HTR-8/SVneo (cell line): ENCODE measurements around the gene TSC22D2.
"Not testable (repeated sequence)": the region's sequence is repeated elsewhere in the genome, so short reads cannot be mapped to it uniquely, and the experiment has no call there.

Source experiments
- DNase-seq: peaks from one replicate; pipeline ENCODE4 v3.0.0; 2011; ENCODE audit warnings: low spot score, mixed read lengths; ENCODE audit not compliant: insufficient read length
- FAIRE-seq: peaks from 2 replicates; lab custom pipeline; 2011; peaks lifted over from hg19 to GRCh38; lab: Jason Lieb, UNC

TSC22D2 gene

DNA sequence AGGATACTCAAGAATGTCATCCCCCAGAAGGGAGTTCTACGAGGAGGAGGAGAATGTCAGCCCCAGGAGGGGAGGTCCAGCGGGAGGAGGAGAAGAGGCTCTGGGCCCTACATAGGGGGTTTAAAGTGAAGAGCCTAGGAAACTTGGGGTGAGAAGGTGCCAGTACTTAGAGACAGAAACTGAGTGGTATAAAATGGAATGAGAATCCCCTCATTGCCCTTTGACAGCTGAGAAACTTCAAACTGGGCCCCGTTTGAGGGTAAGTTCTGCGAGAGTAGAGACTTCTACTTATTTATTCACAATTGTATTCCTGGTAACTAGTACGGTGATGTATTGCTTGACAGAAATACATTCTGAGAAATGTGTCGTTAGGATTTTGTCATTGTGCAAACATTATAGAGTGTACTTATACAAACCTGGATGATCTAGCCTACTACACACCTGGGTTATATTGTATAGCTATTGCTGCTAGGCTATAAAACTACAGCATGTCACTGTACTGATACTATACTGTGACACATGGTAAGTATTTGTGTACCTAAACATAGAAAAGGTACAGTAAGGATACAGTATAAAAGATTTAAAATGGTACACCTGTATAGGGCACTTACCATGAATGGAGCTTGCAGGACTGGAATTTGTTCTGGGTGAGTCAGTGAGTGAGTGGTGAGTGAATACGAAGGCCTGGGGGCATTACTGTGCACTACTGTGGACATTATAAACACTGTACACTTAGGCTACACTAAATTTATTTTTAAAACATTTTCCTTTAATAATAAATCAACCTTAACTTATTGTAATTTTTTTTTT, 62.0 kb downstream of the TSC22D2 start:
- FAIRE-seq: peak; percentile 16
- no peak for DNase-seq

DNA sequence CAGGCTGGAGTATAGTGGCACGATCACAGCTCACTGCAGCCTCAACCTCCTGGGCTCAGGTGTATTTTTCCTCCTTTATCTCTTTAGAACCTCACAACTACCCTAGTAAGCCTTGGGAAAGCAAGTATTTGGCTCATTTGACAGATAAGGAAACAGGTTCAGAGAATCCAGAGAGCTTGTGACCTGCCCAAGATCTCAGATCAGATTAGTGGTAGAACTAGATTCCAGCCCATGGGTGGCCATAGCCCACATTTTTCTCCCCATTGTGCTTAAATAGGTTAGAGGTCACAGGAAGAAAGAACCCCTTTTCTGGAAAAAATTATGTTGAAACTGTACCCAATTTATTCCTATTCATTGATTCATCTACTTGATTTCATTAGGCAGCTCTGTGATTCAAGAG, 64.3 kb downstream of the TSC22D2 start:
- FAIRE-seq: no peak
- no peak for DNase-seq

DNA sequence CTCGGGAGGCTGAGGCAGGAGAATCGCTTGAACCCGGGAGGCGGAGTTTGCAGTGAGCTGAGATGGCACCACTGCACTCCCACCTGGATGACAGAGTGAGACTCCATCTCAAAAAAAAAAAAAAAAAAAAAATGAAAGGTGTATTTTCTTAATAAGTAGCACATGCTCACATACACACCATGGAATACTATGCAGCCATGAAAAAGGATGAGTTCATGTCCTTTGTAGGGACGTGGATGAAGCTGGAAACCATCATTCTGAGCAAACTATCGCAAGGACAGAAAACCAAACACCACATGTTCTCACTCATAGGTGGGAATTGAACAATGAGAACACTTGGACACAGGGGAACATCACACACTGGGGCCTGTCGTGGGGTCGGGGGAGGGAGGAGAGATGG, 65.1 kb downstream of the TSC22D2 start:
- FAIRE-seq, DNase-seq: not testable (repeated sequence)

DNA sequence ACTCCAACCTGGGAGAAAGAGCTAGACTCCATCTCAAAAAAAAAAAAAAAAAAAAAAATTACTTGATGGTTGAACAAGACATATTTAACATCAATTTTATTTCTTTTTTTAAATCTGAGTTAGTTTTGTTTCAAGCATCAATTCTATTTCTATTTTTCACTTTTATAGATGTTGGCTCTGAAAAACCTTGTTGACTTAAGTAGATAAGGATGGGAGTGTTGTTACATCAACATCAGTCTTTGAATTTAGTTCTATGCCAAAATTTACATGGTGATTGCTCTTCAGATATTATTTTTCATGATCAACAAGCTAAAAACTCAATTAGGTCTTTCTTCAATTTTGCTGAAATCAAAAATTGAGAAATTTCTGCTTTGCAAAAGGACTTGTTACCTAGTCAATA, 71.3 kb downstream of the TSC22D2 start:
- DNase-seq (no peak), FAIRE-seq (no peak)

DNA sequence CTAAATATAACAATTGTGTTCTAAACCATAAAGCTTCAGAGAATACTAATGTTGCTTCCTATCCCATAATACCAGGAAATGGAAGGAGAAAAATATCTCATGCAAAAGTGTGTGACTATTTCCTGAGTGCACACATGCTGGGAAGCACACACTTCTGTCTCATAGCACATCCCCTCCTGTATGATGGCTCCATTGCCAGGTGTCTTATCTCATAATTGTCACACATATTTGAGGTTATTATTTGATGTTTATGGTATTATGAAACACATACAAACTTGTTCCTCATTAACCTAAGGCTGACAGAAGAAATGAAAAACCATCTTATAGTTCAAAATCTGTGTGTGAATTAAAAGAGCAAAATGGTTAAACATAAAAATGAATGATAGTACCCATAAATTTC, 72.8 kb downstream of the TSC22D2 start:
- FAIRE-seq (no peak), DNase-seq (no peak)

DNA sequence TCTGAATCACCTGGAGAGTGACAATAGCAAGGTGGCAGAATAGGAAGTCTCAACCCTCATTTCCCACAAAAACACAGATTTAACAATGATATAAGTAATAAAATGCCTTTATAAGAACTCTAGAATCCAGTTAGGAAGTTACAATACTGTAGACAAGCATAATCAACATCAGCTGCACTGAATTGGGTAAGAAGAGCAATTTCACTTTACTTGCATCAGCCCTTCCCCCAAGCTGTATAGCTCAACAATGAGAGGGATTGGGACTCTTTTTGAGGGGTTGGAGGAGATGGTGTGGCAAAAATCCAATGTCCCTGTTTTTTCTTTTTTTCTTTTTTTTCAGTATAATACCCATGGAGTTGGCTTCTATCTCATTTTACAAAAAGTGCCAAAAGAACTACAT, 75.1 kb downstream of the TSC22D2 start:
- FAIRE-seq (no peak), DNase-seq (no peak)

DNA sequence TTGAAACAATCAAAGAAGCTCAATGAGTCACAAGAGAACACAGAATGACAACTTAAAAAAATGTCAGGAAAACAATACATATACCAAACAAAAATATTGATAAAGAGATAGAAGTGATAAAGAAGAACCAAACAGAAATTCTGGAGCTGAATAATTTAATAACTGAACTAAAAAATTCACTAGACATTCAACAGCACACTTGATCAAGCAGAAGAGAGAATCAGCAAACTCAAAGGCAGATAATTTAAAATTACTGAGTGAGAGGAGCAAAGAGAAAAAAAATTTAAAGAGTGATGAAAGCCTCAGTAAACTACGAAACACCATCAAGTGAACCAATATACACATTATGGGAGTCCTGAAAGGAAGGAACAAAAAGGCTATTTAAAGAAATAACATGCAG, 76.3 kb downstream of the TSC22D2 start:
- no peak for FAIRE-seq
- DNase-seq: no peak

DNA sequence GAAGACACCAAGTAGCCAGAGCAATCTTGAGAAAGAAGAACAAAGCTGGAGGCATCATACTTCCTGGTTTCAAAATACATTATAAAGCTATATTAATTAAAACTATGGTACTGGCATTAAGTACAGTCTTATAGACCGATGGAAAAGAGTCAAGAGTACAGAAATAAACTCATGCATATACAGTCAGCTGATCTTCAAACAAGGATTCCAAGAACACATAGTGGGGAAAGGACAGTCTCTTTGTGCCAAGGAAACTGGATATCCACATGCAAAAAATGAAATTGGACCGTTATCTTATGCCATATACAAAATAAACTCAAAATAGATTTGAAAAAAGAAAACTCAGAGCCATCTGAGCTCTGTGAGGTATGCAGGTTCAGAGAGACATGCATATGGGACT, 80.8 kb downstream of the TSC22D2 start:
- no peak for DNase-seq
- no peak for FAIRE-seq

DNA sequence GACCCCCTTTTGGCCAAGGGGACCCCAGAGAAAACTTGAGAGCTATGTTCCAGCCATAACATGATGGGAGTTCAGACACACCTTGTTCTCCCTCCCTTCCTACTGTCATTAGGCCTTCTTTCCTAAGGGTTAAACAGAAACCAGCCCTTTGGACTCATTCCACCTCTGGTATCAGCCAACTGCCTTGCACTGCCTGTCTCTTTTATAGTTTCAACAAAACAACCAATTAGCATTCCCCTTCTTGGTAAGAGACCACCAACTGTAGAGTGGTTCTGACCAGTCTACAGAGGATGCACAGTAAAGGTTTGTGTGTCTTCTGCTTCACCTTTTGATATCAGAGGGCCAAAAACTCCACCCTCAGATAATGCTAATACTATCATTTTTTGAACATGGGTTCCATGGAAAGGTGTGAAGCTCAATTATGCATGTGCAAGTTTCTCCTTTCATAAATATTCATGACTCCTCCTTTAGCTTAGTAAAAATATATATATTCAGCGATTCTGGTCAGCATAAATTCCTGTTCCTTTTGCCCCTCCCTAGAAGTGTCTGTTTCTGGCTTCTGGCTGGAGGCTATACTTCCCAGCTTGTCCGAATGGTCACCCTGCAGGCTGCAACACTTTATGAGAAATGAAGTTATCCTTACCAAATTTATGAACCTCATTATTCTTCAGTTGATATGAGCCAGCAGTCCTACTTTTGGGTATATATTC, 82.3 kb downstream of the TSC22D2 start:
- DNase-seq (no peak), FAIRE-seq (no peak)

DNA sequence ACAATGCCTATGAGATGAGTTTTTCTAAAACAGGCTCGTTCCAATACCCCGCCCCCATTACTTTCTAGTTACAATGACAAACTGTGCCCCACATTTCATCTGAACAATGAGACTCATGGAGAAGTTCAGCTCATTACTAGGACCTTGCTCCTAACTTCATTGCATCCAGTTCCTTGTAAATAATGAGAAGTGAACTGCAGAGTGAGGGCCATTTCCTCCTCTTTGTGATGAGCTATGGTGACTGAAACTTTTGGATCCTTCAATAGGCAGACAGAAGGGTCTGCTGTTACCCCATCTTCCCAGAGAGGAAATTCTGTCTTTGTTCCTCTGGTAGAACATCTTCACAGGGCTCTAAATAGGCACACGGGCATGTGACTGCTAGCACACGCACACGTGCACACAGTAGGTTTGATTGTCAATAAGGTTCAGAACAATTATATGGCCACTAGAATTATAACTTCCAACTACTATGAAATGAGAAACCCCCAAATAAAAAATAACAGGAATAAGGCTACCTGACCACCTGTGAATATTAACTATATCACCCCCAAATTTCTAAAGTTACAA, 86.4 kb downstream of the TSC22D2 start:
- FAIRE-seq: no peak
- no peak for DNase-seq

DNA sequence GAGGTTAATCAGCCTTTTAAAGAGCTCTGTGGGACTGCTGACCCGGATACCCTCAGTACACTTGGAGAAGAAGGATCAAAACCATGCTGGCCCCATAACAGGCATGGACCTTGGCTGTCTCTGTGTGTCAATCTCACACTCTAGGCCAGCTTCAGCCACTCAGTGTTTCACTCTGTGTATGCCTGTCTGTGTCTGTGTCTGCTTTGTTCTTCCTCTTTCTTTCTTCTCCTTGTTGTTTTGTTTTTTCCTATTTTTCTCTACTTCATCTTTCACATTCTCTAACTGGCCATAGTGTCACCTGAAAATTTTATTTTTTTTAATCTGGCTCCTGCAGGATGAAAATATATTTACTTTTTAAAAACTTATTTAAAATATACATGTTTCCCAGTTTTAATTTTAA, 87.1 kb downstream of the TSC22D2 start:
- DNase-seq (no peak), FAIRE-seq (no peak)

DNA sequence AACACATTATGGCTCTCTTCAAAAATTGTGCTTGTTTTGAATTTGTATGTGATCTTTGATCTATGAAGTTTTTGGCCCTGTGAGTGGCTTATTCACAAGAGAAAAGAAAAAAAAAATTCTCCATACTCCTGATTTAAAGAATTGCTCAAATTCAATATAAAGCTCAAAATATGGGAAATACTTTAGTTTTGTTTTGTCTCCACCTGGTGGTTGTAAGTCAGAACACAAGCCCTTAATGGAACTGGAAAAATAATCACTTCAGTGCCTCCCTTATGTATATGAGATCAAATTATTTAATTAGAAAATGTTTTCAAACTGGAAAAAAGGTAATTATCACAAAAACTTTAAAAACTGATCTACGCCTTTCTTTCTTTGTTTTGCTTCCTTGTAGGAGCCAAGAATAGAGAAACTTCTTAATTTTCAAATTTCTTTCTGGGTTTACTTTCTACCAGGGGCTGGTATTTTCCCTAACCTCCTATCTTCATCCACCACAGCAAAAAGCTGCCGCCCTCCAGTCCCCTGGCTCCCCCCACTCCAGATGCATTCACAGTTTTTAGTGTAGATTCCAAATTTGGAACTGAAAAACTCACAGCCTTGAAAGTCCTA, 87.6 kb downstream of the TSC22D2 start:
- no peak for FAIRE-seq
- DNase-seq: peak; percentile 39

DNA sequence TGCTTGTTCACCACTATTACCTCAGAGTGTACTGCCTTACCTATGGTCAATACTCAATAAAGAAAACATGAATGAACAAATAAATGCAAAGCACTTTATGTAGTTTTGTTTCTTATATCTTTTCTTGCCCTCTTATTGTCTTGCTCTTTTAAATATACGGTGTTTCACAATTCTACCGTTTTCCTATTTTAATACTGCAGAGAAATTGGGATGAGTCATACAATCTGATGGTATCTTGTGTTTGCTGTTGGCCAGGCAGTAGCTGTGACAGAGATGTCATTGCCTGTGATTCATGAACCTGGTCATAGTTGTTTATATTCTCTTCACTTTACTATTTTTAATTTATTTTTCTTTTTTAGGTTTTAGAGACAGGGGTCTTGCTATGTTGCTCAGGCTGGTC, 89.9 kb downstream of the TSC22D2 start:
- DNase-seq (peak; percentile 69), FAIRE-seq (no peak)

DNA sequence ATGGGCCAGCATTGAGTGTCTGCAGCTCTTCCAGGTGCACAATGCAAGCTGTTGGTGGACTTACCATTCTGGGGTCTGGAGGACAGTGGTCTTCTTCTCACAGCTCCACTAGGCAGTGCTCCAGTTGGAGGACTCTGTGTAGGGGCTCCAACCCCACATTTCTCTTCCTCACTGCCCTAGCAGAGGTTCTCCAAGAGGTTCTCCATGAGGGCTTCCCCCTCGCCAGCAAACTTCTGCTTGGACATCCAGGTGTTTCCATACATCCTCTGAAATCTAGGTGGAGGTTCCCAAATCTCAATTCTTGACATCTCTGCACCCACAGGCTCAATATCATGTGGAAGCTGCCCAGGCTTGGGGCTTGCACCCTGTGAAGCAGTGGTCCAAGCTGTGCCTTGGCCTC, 92.9 kb downstream of the TSC22D2 start:
- not testable (repeated sequence) for FAIRE-seq, DNase-seq

DNA sequence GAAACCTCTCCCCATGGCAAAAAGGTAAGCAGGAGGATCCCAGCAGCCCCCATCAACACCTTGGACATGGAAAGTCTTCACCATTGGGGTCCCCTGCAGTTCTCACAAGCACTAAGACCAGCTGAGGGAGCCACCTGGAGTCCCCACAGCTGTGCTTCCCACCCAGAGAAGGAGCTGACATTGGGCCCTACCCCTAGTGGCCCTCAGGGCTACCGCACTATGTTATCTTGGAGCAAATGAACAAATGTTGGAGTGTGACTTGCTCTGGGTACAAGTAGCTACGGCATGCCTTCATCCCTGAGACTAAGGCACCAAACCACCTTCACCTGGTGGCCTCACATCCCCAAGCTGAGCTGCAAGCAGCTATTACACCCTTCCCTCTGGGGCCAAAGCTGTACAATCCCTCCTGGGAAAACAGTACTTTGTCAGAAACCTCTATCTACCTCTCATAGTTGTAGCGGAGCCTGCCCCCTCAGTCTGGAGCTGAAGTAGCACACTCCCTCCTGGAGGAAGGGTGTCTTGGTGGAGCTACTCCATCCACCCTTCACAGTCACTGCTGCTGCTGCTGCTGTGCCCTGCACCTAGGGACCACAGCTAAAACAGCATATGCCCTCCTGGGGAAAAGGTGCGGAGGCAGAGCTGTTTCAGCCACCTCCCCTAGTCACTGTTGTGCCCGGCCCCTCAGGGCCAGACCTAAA, 95.5 kb downstream of the TSC22D2 start:
- FAIRE-seq: no peak
- DNase-seq: no peak

DNA sequence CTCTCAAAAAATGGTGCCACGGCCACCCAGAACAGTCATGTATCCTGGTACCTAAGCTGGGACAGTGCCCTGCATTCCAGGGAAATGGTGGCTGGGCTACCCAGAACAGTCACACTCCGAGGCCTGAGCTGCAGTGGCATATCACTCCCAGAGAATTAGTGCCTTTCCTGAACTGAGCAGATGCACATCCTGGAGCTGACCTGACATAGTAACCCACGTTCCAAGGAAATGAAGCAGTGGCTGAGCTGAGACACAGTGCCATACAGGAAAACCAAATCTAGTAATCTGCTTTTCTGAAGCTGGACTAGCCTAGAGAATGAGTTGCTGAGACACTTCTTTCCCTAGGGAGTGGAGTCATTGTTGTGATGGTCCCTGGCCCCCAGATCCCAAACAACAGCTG, 96.4 kb downstream of the TSC22D2 start:
- FAIRE-seq: no peak
- DNase-seq: no peak

DNA sequence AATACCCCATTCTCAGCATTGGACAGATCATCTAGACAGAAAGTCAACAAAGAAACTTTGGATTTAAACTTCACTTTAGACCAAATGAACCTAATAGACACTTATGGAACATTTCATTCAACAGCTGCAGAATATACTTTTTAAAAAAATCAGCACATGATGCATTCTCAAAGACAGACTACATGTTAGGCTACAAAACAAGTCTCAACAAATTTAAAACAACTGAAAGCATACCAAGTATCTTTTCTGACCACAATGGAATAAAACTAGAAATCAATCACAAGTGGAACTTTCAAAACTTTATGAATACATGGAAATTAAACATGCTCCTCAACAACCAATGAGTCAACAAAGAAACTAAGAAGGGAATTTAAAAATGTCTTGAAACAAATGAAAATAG, 100.3 kb downstream of the TSC22D2 start:
- no peak for DNase-seq
- no peak for FAIRE-seq

DNA sequence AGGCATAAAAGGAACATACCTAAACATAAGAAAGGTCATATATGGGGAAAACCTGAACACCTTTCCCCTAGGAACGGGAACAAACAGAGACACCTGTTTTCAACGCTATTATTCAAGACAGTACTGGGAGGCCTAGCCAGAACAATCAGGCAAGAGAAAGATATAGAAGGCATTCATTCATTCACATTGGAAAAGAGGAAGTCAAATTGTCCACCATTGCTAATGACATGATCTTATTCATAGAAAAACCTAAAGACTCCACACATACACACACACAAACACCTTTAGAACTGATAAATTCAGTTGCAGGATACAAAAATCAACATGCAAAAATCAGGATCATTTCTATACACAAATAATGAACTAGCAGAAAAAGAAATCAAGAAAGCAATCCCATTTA, 101.7 kb downstream of the TSC22D2 start:
- DNase-seq (no peak), FAIRE-seq (no peak)

DNA sequence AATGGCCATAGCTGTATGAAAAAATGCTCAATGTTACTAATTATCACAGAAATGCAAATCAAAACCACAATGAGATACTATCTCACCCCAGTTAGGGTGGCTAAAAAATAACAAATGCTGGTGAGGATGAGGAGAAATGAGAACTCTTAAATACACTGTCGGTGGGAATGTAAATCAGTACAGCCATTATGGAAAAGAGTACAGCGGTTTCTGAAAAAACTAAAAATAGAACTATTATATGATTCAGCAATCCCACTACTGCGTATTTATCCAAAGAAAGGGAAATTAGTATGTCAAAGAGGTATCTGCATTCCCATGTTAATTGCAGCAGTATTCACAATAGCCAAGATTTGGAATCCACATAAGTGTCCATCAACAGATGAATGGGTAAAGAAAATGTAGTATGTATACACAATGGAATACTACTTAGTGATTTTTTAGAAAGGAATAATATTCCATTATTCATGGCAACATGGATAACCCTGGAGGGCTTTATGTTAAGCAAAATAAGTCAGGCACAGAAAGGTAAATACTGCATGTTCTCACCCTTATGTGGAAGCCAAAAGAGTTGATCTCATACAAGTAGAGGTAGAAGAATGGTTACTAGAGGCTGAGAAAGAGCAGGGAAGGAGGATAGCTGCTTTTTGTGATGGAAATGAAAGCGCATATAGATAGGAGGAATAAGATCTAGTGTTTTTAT, 103.2 kb downstream of the TSC22D2 start:
- no peak for FAIRE-seq

DNA sequence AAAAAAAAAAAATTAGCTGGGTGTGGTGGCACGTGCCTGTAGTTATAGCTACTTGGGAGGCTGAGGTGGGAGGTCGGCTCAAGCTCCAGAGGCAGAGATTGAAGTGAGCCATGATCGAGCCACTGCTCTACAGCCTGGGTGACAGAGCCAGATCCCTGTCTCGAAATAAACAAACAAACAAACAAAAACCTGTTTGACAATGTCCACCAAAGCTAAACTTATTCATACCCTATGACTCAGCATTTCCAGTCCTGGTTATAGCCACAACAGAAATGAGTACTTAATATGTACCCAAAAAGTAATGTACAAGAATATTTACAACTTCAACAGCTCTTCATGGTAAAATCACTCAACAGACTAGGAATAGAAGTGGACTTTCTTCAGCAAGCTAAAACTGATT, 107.1 kb downstream of the TSC22D2 start:
- FAIRE-seq: no peak
- DNase-seq: no peak

More for the DNA sequence above, 103.2 kb downstream of the TSC22D2 start:
- no peak for DNase-seq
